GM21723 (cell line): ENCODE measurements around the gene TRAPPC2L.
"Not testable (repeated sequence)": the region's sequence is repeated elsewhere in the genome, so short reads cannot be mapped to it uniquely, and the experiment has no call there.

Experiments
- ATAC-seq: cut with Tn5 transposase; IDR thresholded peaks from one replicate; pipeline ENCODE4 v1.9.1; 2021; ENCODE audit warnings: mild to moderate bottlenecking, moderate library complexity; ENCODE audit not compliant: unreplicated experiment

Gene TRAPPC2L

GRCh38 chr16:88888057-88888456, 31.1 kb downstream of the TRAPPC2L start:
- ATAC-seq: no peak

- no peak for ATAC-seq
These were observed 31.8 kb downstream of the TRAPPC2L start for GRCh38 chr16:88888461-88889387.

- ATAC-seq: not testable (repeated sequence)
These were observed 32.9 kb downstream of the TRAPPC2L start for GRCh38 chr16:88889702-88890352.

- ATAC-seq: no peak
These were observed 34.2 kb downstream of the TRAPPC2L start for GRCh38 chr16:88891083-88891482.

- no peak for ATAC-seq
These were observed 35.1 kb downstream of the TRAPPC2L start for GRCh38 chr16:88892065-88892464.

- ATAC-seq: no peak
These were observed 36.4 kb downstream of the TRAPPC2L start for GRCh38 chr16:88893127-88893968.

GRCh38 chr16:88894266-88894665, 37.3 kb downstream of the TRAPPC2L start:
- not testable (repeated sequence) for ATAC-seq

- ATAC-seq: no peak
These were observed 37.9 kb downstream of the TRAPPC2L start for GRCh38 chr16:88894681-88895300.

- no peak for ATAC-seq
These were observed 38.4 kb downstream of the TRAPPC2L start for GRCh38 chr16:88895335-88895734.

GRCh38 chr16:88896238-88897070, 39.5 kb downstream of the TRAPPC2L start:
- no peak for ATAC-seq

GRCh38 chr16:88897696-88898425, 40.9 kb downstream of the TRAPPC2L start:
- ATAC-seq: no peak

- no peak for ATAC-seq
These were observed 43.2 kb downstream of the TRAPPC2L start for GRCh38 chr16:88899901-88900661.

GRCh38 chr16:88900662-88901052, 43.7 kb downstream of the TRAPPC2L start:
- no peak for ATAC-seq

- no peak for ATAC-seq
These were observed 44.9 kb downstream of the TRAPPC2L start for GRCh38 chr16:88901718-88902337.

- no peak for ATAC-seq
These were observed 45.8 kb downstream of the TRAPPC2L start for GRCh38 chr16:88902744-88903143.

- no peak for ATAC-seq
These were observed 46.3 kb downstream of the TRAPPC2L start for GRCh38 chr16:88903267-88903666.

GRCh38 chr16:88904676-88905365, 47.9 kb downstream of the TRAPPC2L start:
- no peak for ATAC-seq
